ENCODE results near the gene CLK2.
A peak's percentile ranks its signal among the peaks of the same experiment; 100 is the strongest.

The CLK2 gene
- total RNA-seq, result 71.9 reads per million, percentile 76 among the genes with 10 or more reads in this experiment

DNA sequence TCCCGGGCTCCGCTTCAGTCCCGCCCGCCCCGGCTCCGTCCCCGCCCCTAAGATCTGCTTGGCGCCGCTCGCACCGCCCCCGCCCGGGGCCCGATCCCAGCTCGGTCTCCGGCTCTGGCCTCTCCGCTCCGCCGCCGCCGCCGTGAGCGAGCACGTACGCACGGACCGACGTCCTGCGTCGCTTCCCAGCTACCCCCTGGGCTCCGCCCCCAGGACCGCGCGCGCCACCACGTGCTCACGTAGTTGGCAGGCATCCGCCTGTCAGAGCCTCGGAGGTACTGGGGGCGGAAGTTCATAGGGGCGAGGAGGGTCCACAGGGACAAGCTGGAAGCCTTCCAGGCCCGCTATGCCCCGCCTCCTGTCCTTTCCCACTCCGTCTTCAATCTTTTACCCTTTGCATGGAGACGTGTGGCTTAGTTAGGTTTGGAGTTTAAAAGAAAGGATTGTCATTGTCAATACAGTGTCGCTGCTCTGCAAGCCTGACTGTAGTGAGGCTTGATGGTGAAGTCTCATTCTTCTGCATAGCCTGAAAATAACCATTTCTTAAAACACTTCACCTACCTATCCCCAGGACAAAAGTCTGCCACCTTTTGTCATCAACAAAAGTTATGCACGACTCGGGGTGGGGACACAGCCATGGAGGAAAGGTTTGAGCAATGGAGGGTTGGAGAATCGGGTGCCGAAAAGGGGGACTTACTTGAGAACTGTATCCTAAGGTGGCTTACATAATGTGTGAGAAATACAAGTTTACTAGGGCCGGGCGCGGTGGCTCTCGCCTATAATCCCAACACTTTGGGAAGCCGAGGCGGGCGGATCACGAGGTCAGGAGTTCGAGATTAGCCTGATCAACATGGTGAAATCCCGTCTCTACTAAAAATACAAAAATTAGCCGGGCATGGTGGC, at the start of gene CLK2:
TSS of gene CLK2 (minus strand) at position 162 of the 903 bp plus-strand sequence. CDS start 2,527 bp downstream, outside the sequence.
- peak; percentile 92 for DNase-seq

DNA sequence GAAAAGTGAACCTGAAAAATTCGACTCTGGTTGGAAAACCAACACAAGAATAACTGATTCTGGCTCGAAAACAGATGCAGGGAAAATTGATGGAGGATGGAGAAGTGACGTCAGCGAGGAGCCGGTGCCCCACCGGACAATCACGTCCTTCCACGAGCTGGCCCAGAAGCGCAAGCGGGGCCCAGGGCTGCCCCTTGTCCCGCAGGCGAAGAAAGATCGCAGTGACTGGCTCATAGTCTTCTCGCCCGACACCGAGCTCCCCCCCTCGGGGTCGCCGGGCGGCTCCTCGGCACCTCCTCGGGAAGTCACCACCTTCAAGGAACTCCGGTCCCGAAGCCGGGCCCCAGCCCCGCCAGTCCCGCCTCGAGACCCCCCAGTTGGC, 49.3 kb upstream of the CLK2 start:
- DNase-seq, result no peak

- no peak for DNase-seq
These were observed 48.6 kb upstream of the CLK2 start for GRCh38 chr1:155321639-155322503.

DNA sequence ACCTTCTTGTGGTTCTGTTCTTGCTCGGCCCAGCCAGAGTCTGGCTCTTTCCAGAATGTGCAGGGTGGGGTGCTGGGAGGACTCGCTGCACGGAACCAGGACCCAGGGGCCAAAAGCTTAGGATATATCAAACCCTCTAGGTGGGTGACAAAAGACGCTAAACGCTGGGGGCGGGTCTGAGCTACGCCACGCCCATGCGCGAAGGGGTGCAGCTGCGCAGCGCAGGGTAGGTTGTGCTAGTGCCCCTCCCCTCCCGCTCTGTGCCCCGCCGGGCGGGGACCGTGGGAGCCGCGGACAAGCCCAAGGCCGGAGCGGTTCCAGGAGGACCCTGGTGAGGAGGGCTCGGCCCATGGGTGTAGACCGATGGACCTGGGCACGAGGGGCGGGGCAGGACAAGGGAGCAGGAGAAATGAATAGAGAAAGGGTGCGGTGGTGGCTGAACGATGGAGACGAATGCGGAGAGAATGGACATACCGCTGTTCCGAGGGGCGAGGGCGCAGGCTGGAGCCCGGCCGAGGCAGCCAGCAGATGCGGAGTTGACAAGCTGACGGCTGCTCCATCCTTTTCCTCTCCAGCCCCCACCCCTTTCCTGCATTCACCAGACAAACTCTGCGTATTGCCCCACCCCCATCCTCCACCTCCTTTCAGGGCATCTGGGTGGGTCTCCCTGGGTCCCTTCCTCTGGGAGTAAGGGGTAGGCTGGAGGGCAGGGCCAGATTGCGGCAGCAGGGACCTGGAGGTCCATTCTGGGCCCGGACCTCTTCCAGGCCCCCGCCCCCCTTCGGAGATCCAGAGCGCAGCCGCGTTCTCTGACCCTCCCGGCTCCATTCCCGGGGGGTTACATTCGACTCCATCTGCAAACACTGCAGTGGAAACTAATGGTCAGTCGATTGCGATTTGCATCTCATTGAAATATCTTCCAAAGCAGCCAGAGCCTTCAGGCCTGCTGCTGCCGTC, 47.6 kb upstream of the CLK2 start, which contains the start of gene RUSC1:
TSS of gene RUSC1 (plus strand) at position 234 of the 957 bp plus-strand sequence. CDS start 880 bp downstream, outside the sequence.
- peak; percentile 53 for DNase-seq

DNA sequence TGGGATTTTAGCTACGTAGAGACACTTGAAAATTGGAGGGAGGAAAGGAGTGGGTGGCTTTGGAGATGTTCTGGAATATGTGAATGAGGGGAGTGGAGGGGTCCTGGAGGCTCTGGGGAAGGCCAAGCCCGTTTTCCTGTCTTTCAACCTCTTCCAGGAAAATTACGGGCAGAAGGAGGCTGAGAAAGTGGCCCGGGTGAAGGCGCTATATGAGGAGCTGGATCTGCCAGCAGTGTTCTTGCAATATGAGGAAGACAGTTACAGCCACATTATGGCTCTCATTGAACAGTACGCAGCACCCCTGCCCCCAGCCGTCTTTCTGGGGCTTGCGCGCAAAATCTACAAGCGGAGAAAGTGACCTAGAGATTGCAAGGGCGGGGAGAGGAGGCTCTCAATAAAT, 46.9 kb upstream of the CLK2 start:
- DNase-seq, result no peak

- no peak for DNase-seq
These were observed 46.2 kb upstream of the CLK2 start for GRCh38 chr1:155319536-155319935.

DNA sequence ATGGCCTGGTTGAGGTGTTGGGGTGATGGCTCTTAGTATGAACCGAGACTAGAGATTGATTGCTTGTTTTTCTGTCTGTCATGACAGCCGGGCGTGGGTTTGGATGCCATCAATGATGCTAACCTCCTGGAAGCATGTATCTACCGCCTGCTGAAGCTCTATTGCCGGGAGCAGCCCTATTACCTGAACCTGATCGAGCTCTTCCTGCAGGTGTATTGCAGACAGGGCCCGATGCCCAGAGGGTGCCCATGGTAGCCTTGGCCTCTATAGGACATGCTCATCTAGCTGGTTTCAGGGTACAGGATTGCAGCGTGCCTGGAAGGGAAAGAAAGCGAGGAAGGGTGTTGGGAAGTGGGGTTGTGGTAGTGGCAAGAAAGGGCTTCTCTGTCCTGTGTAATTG, 44.8 kb upstream of the CLK2 start:
- DNase-seq, result no peak

- DNase-seq, result no peak
These were observed 43.6 kb upstream of the CLK2 start for GRCh38 chr1:155316922-155317321.

- no peak for DNase-seq
These were observed 40.0 kb upstream of the CLK2 start for GRCh38 chr1:155313261-155313660.

- no peak for DNase-seq
These were observed 36.2 kb upstream of the CLK2 start for GRCh38 chr1:155309423-155310021.

- peak; percentile 97 for DNase-seq
These were observed 35.5 kb upstream of the CLK2 start, which contains the start of gene FDPS for GRCh38 chr1:155308493-155309422. Gene FDPS, plus strand, starts transcription at chr1:155308866. Its CDS starts 924 bp downstream, at chr1:155309790.

DNA sequence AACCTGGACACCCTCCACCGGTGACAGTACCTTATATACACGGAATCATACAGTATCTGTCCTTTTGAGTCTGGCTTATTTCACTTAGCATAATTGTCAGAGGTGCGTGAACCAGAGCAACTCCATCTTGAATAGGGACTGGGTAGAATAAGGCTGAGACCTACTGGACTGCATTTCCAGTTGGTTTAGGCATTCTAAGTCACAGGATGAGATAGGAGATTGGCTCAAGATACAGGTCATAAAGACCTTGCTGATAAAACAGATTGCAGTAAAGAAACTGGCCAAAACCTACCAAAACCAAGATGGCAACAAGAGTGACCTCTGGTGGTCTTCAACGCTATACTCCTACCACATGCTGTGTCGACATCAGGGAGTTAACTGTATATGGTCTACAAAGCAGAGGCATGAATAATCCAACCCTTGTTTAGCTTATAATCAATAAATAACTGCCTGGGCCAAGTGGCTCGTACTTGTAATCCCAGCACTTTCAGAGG, 34.0 kb upstream of the CLK2 start:
- no peak for DNase-seq

- DNase-seq, result no peak
These were observed 32.6 kb upstream of the CLK2 start for GRCh38 chr1:155305881-155306391.

DNA sequence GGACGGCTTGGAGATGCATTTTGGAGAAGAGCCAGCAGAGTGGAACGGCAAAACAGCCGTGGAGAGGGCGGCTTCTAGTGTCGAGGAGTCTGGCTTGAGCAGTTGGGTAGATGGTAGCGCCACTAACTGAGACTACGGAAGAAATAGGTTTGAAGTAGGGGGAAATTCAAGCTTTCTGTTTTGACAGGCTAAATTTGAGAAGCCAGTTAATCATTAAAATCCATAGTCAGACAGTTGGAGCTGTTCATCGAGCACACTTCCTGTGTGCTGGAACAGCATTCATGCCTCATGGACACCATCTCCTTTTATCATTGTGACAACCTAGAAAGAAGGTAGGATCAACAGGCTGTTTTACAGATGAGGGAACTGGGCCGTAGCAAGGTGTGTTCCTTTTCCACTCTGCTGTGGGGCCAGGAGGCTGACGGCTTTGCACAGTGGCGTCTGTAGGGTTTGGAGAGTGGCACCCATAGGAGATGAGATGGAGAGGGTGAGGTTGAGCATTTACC, 31.3 kb upstream of the CLK2 start:
- no peak for DNase-seq

GRCh38 chr1:155301342-155301841, 28.1 kb upstream of the CLK2 start, which contains the start of gene PKLR:
Gene PKLR, minus strand, starts transcription at chr1:155301438. Its CDS starts 43 bp downstream, at chr1:155301395.
- no peak for DNase-seq

DNA sequence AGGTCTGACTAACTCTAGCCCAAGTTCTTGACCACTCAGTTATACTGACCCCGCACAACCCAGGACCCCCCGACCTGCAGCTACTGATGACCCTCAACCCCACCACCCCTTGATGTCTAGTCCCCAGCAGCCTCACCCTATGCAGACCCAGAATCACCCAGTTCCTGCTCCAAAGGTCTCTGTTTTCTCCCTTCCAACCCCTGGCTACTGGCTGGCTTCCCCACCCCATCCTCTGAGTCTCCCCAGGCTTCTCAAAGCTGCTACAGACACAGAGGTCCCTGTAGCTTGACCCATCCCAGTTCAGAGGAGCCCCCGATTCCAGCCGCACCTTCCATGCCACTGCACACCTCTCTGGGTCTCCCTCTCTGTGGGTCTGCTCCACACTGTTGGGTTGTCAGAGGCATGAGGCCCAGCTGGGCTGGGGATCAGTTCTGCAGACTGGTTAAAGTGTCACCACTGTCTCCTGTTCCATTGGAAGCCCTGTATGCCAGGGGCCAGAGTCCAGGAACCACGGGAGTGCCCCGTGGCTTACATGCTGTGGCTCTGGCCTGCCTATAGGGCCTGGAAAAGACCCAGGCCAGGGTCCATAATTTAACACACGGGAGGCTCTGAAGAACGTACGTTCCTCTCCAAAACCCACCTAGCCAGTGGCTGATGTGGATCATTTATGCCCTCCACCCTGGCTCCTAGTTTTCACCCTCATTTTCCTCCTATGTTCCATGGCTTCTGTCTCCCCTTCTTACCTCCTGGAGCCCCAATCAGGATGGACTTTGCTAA, 27.4 kb upstream of the CLK2 start:
- no peak for DNase-seq

DNA sequence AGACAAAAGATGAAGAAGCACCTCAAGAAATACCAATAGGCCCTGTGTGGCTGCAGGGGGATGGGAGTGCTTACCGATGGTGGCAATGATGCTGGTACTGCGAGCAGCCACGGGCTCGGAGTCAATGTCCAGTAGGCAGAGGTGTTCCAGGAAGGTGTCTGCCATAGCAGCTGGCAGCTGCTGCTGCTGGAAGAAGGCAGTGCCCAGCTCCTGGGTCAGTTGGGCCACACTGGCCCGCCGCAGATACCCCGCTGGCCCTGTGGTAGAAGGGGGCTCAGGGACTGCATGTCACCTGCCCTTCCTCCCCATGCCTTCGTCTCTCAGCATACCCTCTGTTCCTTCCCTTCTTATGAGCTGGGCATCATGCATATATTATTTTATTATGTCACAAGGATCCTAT, 26.7 kb upstream of the CLK2 start:
- DNase-seq, result no peak

DNA sequence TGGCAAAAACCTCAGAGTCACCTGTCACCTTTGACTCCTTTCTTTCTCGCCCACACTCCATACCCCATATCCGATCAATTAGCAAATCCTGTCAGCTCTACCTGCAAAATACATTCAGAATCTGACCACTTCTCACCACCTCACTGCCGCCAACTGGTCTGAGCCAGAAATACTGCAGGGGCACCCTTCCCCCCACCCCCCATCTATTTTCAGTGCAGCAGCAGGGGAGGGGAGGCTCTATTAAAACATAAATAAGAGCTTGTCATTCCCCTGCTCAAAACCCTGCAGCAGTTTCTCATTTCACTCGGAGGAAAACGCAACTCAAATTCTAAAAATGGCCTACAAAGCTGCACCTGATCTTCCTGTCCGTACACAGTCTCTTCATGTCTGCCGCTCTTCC, 24.1 kb upstream of the CLK2 start:
- no peak for DNase-seq

DNA sequence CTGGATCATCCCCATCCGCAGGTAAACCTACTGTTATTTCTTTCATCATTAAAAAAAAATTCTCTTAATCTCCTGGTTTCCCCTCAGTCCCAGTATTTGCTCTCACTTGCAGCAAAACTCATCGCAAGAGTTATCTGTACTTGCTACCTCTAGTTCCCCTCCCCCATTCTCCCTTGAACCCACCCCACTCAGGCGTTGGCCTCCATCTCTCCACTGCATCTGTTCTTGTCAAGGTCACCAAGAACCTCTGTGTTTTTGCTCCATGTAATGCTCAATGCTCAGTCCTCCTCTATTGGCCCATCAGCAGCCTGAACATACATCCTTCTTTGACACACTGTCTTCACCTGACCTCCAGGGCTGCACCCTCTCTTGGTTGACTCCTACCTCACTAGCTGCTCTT, 23.4 kb upstream of the CLK2 start:
- DNase-seq, result no peak

Measured in effector CD4-positive, alpha-beta T cell (primary cell).